Left ventricle myocardium superior (tissue), 1 donor: ENCODE results near the gene DCAF10. TPM values are rescaled to one million over a fixed set of nuclear protein-coding genes. Genes with fewer than 3 reads are reported as not detected.
A peak's percentile ranks its signal among the peaks of the same experiment; 100 is the strongest.
"Not testable (repeated sequence)": the region's sequence is repeated elsewhere in the genome, so short reads cannot be mapped to it uniquely, and the experiment has no call there.

Source experiments
- ATAC-seq: fragments of 200-7000 bp; cut with Tn5 transposase; one replicate; pipeline ENCODE4 v1.9.1; 2020; ENCODE audit warnings: mild to moderate bottlenecking, moderate library complexity
- DNase-seq: peaks from one replicate; pipeline ENCODE4 v3.0.0-alpha.2; 2020
- intact Hi-C: fragments of 100-400 bp; cut with micrococcal nuclease; formaldehyde crosslinking; loops from one replicate; pipeline ENCODE4 v1.11.0; 2022
- total RNA-seq: library from RNA; stranded (reverse); fragmentation: NEBNext Ultra II Directional; extraction: Animal tissue kit (Norgen Biotek cat#: 25700); gene quantifications from one replicate; pipeline ENCODE4 v1.2.1, GENCODE V29; 2021
- donor health status: DM: no; HTN: yes; CAD: no; lungs with severe emphysema.

Gene DCAF10
- total RNA-seq, 1 donor from 2014 or later, result 20.5 TPM

DNA sequence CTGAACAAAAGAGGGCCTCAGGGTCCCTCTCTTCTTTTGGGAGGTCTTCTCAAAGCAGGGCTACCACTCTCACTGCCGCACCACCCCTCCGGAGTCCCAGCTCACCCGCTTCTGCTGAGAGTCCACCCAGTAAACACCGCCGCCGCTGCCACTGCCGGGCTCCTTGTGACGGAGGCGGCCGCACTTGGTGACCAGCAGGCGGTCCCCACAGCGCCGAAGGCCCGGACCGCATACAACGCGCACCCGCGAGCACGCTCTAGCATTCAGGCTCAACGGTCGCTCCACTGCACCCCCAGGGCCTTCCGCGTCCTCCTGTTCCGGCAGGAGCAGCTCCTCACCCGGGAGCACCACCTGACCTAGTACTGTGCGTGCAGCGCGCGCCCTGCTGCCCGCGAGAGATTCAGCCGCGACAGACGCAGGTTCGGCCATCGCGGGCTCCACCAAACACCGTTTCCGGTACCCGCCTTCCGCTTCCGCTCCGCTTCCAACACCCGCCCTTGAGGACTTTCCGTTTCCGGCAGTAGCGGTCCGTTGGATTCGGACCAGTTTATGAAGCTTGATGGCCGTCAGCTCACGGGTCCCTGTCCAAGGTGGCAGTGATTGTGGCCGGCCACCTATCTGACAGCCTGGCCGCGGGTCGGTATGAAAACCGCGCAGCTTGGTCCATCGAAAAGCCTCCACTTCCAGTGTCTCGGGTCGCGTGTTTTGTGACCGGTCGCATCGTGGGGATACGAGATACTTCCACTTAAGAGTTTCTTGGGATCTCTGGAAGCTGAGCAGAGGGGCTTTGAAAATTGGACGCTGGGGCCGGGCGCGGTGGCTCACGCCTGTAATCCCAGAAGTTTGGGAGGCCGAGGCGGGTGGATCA lies 15.7 kb upstream of the DCAF10 start, which contains the start of gene EXOSC3:
EXOSC3 (minus strand) TSS at position 449 of the 868 bp plus-strand sequence; CDS start at position 429, 20 bp downstream.
- intact Hi-C loops, result no loop called here
- DNase-seq, result peak; percentile 91
- ATAC-seq, result peak; percentile 98

- DNase-seq, result peak; percentile 31
- no peak for ATAC-seq
- intact Hi-C loops, result no loop called here
Observed at GRCh38 chr9:37787059-37787458, 13.5 kb upstream of the DCAF10 start.

DNA sequence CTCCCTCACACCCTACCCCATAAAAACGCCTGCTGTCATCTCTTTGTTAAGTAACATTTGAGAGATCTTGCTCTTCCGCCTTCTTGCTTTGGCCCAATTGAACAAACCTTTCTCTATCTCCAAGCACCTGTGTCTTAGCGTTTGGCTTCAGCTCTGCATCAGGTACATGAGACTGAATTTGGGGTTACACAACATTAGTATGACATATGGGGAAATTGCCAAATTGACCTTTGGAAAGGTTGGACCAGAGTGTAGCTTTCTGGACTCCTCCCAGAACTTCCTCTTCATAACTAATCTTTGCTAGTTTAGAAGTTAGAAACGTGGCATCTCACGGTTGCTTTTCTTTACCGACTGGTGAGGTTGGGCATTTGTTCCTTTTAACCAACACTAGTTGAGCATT lies 12.3 kb upstream of the DCAF10 start:
- DNase-seq (no peak), ATAC-seq (no peak)
- intact Hi-C loops, result no loop called here

DNA sequence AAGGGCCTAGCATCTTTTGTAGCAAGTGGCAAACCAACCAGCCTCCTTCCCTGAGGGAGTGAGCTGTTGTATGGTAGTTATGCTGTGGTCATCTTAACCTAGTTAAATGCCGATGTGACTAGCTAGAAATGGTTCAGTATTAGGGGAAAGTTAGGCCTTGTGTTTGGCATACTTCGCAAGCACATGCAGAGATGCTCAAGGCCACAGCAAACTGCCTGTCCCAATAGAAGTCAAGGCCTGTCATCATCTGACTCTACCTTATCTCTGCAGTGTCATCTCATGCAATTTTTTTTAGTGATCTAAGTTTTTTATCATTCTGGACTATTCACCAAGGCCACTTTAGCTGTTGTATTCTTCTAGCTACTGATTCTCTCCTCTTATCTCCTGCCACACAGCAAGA lies 10.5 kb upstream of the DCAF10 start:
- ATAC-seq, result no peak
- no peak for DNase-seq
- intact Hi-C loops, result no loop called here

DNA sequence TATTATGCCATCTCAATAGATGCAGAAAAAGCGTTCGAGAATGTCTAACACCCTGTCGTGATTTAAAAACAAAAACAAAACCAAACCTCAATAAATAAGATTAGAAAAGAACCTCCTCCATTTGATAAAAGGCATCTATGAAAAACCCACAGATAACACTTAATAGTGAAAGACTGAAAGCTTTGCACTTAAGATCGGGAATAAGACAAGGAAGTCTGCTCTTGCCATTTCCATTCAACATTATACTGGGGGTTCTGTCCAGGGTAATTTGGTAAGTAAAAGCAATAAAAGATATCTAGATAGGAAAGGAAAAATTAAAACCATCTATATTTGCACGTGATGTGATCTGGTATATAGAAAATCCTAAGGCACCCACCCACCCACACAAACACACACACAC lies 8.5 kb upstream of the DCAF10 start:
- ATAC-seq (no peak), DNase-seq (no peak)
- intact Hi-C loops, result no loop called here

DNA sequence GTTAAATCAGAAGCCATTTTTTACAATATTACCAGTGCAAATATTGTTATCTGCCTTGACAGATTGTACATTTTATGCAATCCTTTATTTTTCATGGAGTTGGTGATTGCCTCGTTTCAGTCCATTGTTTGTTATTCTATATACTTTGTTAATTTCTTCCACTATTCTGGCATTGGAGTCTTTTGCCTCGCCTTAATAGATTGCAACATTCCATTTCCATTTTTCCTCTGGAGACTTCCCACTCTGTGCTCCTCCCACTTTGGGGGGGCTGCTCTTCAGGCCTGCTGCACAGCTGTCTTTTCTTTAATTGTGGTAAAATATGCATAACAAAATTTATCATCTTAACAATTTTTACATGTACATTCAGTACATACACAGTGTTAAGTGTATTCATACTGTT lies 4.4 kb upstream of the DCAF10 start:
- intact Hi-C loops, result no loop called here
- DNase-seq (no peak), ATAC-seq (no peak)

- ATAC-seq, result no peak
- intact Hi-C loops, result no loop called here
- DNase-seq, result no peak
Observed at GRCh38 chr9:37798677-37799076, 1.9 kb upstream of the DCAF10 start.

- ATAC-seq, result peak; percentile 33
- DNase-seq, result peak; percentile 39
- intact Hi-C loops, result no loop called here
Observed at GRCh38 chr9:37801287-37801850, 772 bp downstream of the DCAF10 start.

DNA sequence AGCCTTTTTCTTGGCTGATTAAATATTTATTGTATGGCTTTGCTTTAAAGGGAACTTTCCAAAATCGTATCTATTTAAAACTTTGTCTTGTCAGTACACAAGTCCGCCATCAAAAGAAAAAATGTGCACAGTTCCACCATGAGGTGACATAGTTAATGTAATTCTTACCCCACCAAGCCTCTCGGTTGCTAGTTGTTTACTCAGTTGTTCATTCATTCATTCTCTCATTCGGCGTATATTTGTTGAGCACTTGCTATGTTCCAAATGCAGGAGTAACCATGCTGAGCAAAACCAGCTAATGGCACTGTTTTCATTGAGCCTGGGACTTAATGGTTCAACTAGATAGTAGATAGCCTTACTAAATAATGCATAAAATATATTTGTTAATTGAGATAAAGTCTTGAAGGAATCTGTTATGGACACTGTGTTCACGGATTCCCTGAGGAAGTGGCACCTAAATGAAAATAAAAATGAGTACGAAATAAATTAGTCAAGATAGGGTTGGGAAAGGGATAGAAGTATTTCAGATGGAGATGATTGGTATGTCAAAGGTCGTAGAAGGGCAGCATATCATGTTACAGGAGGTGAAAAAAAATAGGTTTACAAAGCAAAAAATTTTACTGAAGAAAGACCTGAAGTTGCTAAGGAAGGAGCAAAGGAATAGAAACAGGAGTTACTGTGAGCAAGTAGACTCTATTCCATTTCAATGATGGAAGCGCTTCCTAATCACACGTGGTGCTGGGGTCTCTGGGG lies 1.5 kb downstream of the DCAF10 start:
- ATAC-seq (no peak), DNase-seq (no peak)
- intact Hi-C loops, result no loop called here

DNA sequence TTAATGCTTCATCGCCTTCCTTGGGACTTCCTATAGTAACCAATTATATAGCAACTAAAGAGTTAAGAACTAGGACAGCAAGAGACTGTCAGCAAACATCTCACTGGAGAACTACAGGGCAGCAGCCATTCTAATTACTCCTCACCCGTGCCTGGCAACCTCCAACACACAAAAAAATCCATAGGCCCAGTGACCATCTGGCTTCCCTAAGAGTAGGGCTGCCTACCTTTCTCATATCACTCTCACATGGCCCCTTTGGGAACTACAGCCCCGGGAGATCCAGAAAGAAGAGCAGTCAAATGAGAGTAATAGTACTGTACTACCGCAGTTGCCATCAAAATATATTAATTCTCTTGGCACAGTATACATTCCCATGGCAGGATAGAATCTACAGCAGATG lies 5.7 kb downstream of the DCAF10 start:
- DNase-seq, result no peak
- intact Hi-C loops, result no loop called here
- no peak for ATAC-seq

- intact Hi-C loops, DNase-seq, ATAC-seq: not testable (repeated sequence)
Observed at GRCh38 chr9:37809676-37810075, 9.1 kb downstream of the DCAF10 start.

GRCh38 chr9:37811906-37812476 lies 11.4 kb downstream of the DCAF10 start:
- intact Hi-C loops, result no loop called here
- DNase-seq, result no peak

GRCh38 chr9:37812773-37813379 lies 12.3 kb downstream of the DCAF10 start:
- intact Hi-C loops, result no loop called here
- ATAC-seq, result no peak
- no peak for DNase-seq

More at GRCh38 chr9:37811906-37812476, 11.4 kb downstream of the DCAF10 start:
- ATAC-seq, result no peak

DNA sequence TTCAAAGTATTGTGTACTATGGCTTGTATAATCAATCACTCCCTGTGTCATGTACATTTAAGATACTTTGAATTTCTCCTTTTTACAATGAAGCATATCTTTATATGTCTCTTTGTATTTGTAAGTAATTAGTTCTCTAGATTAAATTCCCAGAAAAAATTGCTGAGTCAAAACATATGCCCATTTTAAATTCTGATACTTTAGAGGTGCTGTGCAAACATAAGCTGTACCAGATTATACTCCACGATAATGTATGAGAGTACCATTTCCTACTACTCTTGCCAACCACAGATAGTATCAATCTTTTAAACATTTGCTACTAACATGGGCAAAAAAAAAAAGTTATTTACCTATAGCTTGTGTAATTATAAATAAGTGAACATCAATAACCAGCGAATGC lies 18.3 kb downstream of the DCAF10 start:
- ATAC-seq, result no peak
- no peak for DNase-seq
- intact Hi-C loops, result no loop called here

GRCh38 chr9:37820142-37820541 lies 19.5 kb downstream of the DCAF10 start:
- DNase-seq, result no peak
- intact Hi-C loops, result no loop called here
- ATAC-seq, result no peak

DNA sequence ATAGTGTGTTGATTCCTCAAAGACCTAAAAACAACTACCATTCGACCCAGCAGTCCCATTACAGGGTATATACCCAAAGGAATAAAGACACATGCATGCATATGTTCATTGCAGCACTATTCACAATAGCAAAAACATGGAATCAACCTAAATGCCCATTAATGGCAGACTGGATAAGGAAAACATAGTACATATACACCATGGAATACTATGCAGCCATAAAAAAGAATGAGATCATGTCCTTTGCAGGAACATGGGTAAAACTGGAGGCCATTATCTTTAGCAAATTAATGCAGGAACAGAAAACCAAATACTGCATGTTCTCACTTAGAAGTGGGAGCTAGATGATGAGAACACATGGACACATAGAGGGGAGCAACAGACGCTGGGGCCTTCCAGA lies 24.6 kb downstream of the DCAF10 start:
- intact Hi-C loops, ATAC-seq, DNase-seq: not testable (repeated sequence)

- ATAC-seq, result no peak
- no peak for DNase-seq
- intact Hi-C loops, result no loop called here
Observed at GRCh38 chr9:37827483-37828165, 27.0 kb downstream of the DCAF10 start.

- DNase-seq (no peak), ATAC-seq (no peak)
- intact Hi-C loops, result no loop called here
Observed at GRCh38 chr9:37835821-37836220, 35.2 kb downstream of the DCAF10 start.

- intact Hi-C loops, result no loop called here
- ATAC-seq (no peak), DNase-seq (no peak)
Observed at GRCh38 chr9:37836386-37836785, 35.8 kb downstream of the DCAF10 start.
